ENCODE results near the gene DPYD.

DPYD gene

GRCh38 chr1:97806996-97807520, 113.8 kb downstream of the DPYD start:
- Histone ChIP-seq H3K4me3 (ENCODE audit: low read depth in 1 of 2, low read length in 2 of 2) (no peak overlapping the region), H3K27me3 (ENCODE audit: low read depth, low read length) (no peaks in the 10 kb centered on the region)

DNA sequence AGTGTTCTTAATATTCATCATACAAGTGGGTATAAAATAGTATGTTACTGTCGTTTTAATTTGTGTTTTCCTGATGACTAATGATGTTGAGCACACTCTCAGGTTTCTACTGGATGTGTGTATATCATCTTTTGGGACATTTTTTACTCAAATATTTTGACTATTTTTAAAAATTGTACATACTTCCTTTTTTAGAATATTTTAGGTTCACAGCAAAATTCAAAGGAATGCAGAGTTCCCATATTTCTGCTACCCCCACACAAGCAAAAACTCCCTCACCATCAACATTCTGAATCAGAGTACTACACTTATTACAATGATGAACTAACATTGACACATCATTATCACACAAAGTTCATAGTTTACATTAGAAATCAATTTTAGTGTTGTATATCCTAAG, 114.5 kb downstream of the DPYD start:
- H3K27me3 ChIP-seq (ENCODE audit: low read depth, low read length), result no peaks in the 10 kb centered on the region
- no peaks in the 10 kb centered on the region for H3K9me3 ChIP-seq (ENCODE audit: control insufficient read depth in 1 of 2, low read length in 2 of 2)
- no peak overlapping the region for H3K4me3 ChIP-seq (ENCODE audit: low read depth in 1 of 2, low read length in 2 of 2)
- H3K36me3 ChIP-seq (ENCODE audit: control insufficient read depth in 1 of 2, insufficient read depth in 2 of 2, low read length in 2 of 2), result no peaks in the 10 kb centered on the region
- no peak overlapping the region for H3K27ac ChIP-seq (ENCODE audit: low read length)
- H3K4me1 ChIP-seq (ENCODE audit: control insufficient read depth in 1 of 2, insufficient read depth in 2 of 2, low read length in 2 of 2), result no peaks in the 10 kb centered on the region

More at GRCh38 chr1:97806996-97807520, 113.8 kb downstream of the DPYD start:
- no peaks in the 10 kb centered on the region for H3K9me3 ChIP-seq (ENCODE audit: control insufficient read depth in 1 of 2, low read length in 2 of 2)
- no peak overlapping the region for H3K27ac ChIP-seq (ENCODE audit: low read length)
- H3K4me1 ChIP-seq (ENCODE audit: control insufficient read depth in 1 of 2, insufficient read depth in 2 of 2, low read length in 2 of 2), result no peaks in the 10 kb centered on the region
- H3K36me3 ChIP-seq (ENCODE audit: control insufficient read depth in 1 of 2, insufficient read depth in 2 of 2, low read length in 2 of 2), result no peaks in the 10 kb centered on the region

DNA sequence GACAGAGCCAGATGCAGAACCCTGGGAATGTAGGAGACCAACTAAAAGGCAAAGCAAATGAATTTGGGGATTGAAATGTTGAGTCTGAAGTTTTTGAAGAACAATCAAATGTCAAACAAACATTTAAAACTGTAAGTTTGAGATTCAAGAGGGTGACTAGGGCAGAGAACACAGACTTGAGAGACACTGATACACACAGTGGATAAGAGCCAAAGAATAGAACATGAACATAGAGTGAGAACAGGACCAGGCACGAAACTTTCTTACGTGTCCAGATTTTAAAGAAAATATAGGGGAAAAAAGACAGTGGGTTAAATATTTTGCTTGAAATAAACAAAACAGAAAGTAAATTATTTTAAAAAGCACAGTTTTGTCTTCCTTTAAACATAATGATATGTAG, 115.7 kb downstream of the DPYD start:
- Histone ChIP-seq H3K36me3 (ENCODE audit: control insufficient read depth in 1 of 2, insufficient read depth in 2 of 2, low read length in 2 of 2) (no peaks in the 10 kb centered on the region), H3K9me3 (ENCODE audit: control insufficient read depth in 1 of 2, low read length in 2 of 2) (no peaks in the 10 kb centered on the region), H3K4me1 (ENCODE audit: control insufficient read depth in 1 of 2, insufficient read depth in 2 of 2, low read length in 2 of 2) (no peaks in the 10 kb centered on the region), H3K27me3 (ENCODE audit: low read depth, low read length) (no peaks in the 10 kb centered on the region), H3K27ac (ENCODE audit: low read length) (no peak overlapping the region), H3K4me3 (ENCODE audit: low read depth in 1 of 2, low read length in 2 of 2) (no peak overlapping the region)

DNA sequence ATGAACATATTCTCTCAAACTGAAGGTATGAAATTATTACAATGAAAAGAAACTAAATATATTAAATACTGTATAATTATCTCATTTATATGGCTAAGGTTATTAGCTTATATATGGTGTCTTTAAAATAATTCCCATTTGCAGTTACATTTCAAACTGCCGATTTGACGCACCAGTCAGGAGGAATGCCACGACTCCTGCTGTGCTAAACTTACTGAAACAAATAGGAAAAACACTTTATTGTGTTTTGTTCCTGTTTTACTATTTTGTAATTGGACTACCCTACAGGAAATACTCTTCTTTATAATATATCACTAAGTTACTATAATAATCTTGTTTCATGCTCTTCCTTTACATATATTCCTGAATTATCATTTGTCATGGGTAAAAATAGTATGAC, 117.8 kb downstream of the DPYD start:
- H3K36me3 ChIP-seq (ENCODE audit: control insufficient read depth in 1 of 2, insufficient read depth in 2 of 2, low read length in 2 of 2), result no peaks in the 10 kb centered on the region
- H3K27ac ChIP-seq (ENCODE audit: low read length), result no peak overlapping the region
- peaks cover 0 to under 1% of the 10 kb centered on the region in 2 donors for H3K4me1 ChIP-seq (ENCODE audit: control insufficient read depth in 1 of 2, insufficient read depth in 2 of 2, low read length in 2 of 2)
- no peak overlapping the region for H3K4me3 ChIP-seq (ENCODE audit: low read depth in 1 of 2, low read length in 2 of 2)
- no peaks in the 10 kb centered on the region for H3K27me3 ChIP-seq (ENCODE audit: low read depth, low read length)
- H3K9me3 ChIP-seq (ENCODE audit: control insufficient read depth in 1 of 2, low read length in 2 of 2), result no peaks in the 10 kb centered on the region

GRCh38 chr1:97802011-97802410, 118.8 kb downstream of the DPYD start:
- no peak overlapping the region for H3K27ac ChIP-seq (ENCODE audit: low read length)
- H3K9me3 ChIP-seq (ENCODE audit: control insufficient read depth in 1 of 2, low read length in 2 of 2), result no peaks in the 10 kb centered on the region
- H3K4me3 ChIP-seq (ENCODE audit: low read depth in 1 of 2, low read length in 2 of 2), result no peak overlapping the region
- H3K27me3 ChIP-seq (ENCODE audit: low read depth, low read length), result no peaks in the 10 kb centered on the region
- H3K36me3 ChIP-seq (ENCODE audit: control insufficient read depth in 1 of 2, insufficient read depth in 2 of 2, low read length in 2 of 2), result no peaks in the 10 kb centered on the region
- peaks cover 5 to 8% of the 10 kb centered on the region in 2 donors for H3K4me1 ChIP-seq (ENCODE audit: control insufficient read depth in 1 of 2, insufficient read depth in 2 of 2, low read length in 2 of 2)

- Histone ChIP-seq H3K4me3 (ENCODE audit: low read depth in 1 of 2, low read length in 2 of 2) (no peak overlapping the region), H3K27ac (ENCODE audit: low read length) (no peak overlapping the region)
Observed at GRCh38 chr1:97797403-97798183, 123.2 kb downstream of the DPYD start.

GRCh38 chr1:97796711-97797110, 124.1 kb downstream of the DPYD start:
- no peaks in the 10 kb centered on the region for H3K9me3 ChIP-seq (ENCODE audit: control insufficient read depth in 1 of 2, low read length in 2 of 2)
- H3K36me3 ChIP-seq (ENCODE audit: control insufficient read depth in 1 of 2, insufficient read depth in 2 of 2, low read length in 2 of 2), result no peaks in the 10 kb centered on the region
- no peak overlapping the region for H3K27ac ChIP-seq (ENCODE audit: low read length)
- H3K4me1 ChIP-seq (ENCODE audit: control insufficient read depth in 1 of 2, insufficient read depth in 2 of 2, low read length in 2 of 2), result peaks cover 11 to 12% of the 10 kb centered on the region in 2 donors
- H3K27me3 ChIP-seq (ENCODE audit: low read depth, low read length), result no peaks in the 10 kb centered on the region
- no peak overlapping the region for H3K4me3 ChIP-seq (ENCODE audit: low read depth in 1 of 2, low read length in 2 of 2)

More at GRCh38 chr1:97797403-97798183, 123.2 kb downstream of the DPYD start:
- Histone ChIP-seq H3K27me3 (ENCODE audit: low read depth, low read length) (no peaks in the 10 kb centered on the region), H3K36me3 (ENCODE audit: control insufficient read depth in 1 of 2, insufficient read depth in 2 of 2, low read length in 2 of 2) (no peaks in the 10 kb centered on the region), H3K4me1 (ENCODE audit: control insufficient read depth in 1 of 2, insufficient read depth in 2 of 2, low read length in 2 of 2) (peaks cover 11 to 12% of the 10 kb centered on the region in 2 donors), H3K9me3 (ENCODE audit: control insufficient read depth in 1 of 2, low read length in 2 of 2) (no peaks in the 10 kb centered on the region)

DNA sequence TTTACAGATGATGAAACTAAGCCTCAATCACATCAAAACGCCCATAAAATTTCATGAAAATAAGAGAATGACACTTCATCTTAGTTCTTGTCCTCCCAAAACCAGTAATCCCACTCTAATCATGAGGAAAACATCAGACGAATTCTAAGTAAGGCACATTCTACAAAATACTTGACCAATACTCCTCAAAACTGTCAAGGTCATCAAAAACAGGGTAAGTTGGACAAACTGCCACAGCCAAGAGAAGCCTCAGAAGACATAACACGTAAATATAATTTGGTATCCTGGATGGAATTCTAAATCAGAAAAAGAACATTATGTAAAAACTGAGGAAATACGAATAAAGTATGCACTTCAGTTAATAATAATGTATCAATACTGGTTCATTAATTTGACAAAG, 128.2 kb downstream of the DPYD start:
- H3K4me1 ChIP-seq (ENCODE audit: control insufficient read depth in 1 of 2, insufficient read depth in 2 of 2, low read length in 2 of 2), result peaks cover 8 to 11% of the 10 kb centered on the region in 2 donors
- H3K9me3 ChIP-seq (ENCODE audit: control insufficient read depth in 1 of 2, low read length in 2 of 2), result no peaks in the 10 kb centered on the region
- H3K36me3 ChIP-seq (ENCODE audit: control insufficient read depth in 1 of 2, insufficient read depth in 2 of 2, low read length in 2 of 2), result no peaks in the 10 kb centered on the region
- no peak overlapping the region for H3K27ac ChIP-seq (ENCODE audit: low read length)
- no peak overlapping the region for H3K4me3 ChIP-seq (ENCODE audit: low read depth in 1 of 2, low read length in 2 of 2)
- no peaks in the 10 kb centered on the region for H3K27me3 ChIP-seq (ENCODE audit: low read depth, low read length)

DNA sequence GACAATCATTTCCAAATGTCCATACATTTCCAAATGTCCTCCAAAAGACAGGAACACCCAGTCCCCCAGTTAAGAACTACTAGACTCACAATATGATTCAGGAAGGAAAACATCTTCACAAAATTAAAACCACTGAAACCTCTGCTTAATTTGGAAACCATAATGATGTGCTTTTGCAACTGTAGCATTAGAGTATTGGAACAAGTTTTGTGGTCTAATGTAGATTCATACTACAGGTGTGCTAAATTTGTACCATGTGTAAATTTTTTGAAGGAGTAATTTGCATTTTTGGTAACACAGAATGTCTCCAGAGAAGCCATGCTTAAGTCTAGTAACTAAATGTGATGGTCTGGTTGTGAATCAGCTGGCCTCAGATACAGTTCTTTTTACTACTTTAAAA, 129.6 kb downstream of the DPYD start:
- Histone ChIP-seq H3K4me1 (ENCODE audit: control insufficient read depth in 1 of 2, insufficient read depth in 2 of 2, low read length in 2 of 2) (no peaks in the 10 kb centered on the region), H3K9me3 (ENCODE audit: control insufficient read depth in 1 of 2, low read length in 2 of 2) (no peaks in the 10 kb centered on the region), H3K27ac (ENCODE audit: low read length) (no peak overlapping the region), H3K36me3 (ENCODE audit: control insufficient read depth in 1 of 2, insufficient read depth in 2 of 2, low read length in 2 of 2) (no peaks in the 10 kb centered on the region), H3K4me3 (ENCODE audit: low read depth in 1 of 2, low read length in 2 of 2) (no peak overlapping the region), H3K27me3 (ENCODE audit: low read depth, low read length) (no peaks in the 10 kb centered on the region)

DNA sequence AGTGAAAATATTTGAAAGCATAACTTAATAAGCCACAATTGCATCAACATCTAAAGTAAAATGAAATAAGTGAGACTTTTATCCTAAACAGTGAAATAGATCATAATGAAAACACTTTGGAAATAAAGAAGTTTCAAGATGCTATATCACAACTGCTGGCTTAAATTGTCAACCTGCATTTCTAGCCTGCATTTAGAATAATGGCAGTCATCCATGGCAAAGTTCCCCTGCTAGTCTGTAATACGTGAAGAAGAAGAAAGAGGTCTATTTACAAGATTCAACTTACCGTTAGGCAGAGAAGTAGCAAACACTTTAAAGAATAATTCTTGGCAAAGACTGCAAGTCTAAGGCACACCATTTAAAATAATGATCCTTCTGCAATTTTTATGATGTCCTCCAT, 133.6 kb downstream of the DPYD start:
- no peak overlapping the region for H3K4me3 ChIP-seq (ENCODE audit: low read depth in 1 of 2, low read length in 2 of 2)

DNA sequence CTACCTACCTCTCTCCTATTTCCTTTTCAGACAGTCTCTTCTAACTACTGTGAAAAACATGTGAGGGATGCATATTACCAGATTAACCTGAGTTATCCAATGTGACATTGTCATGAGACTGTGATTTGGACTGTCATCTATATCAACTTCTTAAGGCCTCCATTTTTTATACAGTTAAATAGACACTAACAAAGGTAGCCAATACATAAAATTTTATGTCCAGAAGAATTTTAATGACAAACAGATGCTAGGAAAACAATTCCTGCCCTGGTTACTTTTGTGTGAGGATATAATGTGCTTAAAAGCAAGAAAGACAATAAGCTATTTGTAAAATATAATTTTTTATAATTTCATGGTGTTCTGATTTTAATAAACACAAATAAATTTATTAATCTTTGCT, 136.2 kb downstream of the DPYD start:
- no peaks in the 10 kb centered on the region for H3K9me3 ChIP-seq (ENCODE audit: control insufficient read depth in 1 of 2, low read length in 2 of 2)
- no peaks in the 10 kb centered on the region for H3K27me3 ChIP-seq (ENCODE audit: low read depth, low read length)
- H3K27ac ChIP-seq (ENCODE audit: low read length), result no peak overlapping the region
- H3K4me3 ChIP-seq (ENCODE audit: low read depth in 1 of 2, low read length in 2 of 2), result no peak overlapping the region
- H3K36me3 ChIP-seq (ENCODE audit: control insufficient read depth in 1 of 2, insufficient read depth in 2 of 2, low read length in 2 of 2), result no peaks in the 10 kb centered on the region
- H3K4me1 ChIP-seq (ENCODE audit: control insufficient read depth in 1 of 2, insufficient read depth in 2 of 2, low read length in 2 of 2), result no peaks in the 10 kb centered on the region

More for the DNA sequence above, 133.6 kb downstream of the DPYD start:
- Histone ChIP-seq H3K27ac (ENCODE audit: low read length) (no peak overlapping the region), H3K27me3 (ENCODE audit: low read depth, low read length) (no peaks in the 10 kb centered on the region), H3K4me1 (ENCODE audit: control insufficient read depth in 1 of 2, insufficient read depth in 2 of 2, low read length in 2 of 2) (no peaks in the 10 kb centered on the region), H3K9me3 (ENCODE audit: control insufficient read depth in 1 of 2, low read length in 2 of 2) (no peaks in the 10 kb centered on the region), H3K36me3 (ENCODE audit: control insufficient read depth in 1 of 2, insufficient read depth in 2 of 2, low read length in 2 of 2) (no peaks in the 10 kb centered on the region)

DNA sequence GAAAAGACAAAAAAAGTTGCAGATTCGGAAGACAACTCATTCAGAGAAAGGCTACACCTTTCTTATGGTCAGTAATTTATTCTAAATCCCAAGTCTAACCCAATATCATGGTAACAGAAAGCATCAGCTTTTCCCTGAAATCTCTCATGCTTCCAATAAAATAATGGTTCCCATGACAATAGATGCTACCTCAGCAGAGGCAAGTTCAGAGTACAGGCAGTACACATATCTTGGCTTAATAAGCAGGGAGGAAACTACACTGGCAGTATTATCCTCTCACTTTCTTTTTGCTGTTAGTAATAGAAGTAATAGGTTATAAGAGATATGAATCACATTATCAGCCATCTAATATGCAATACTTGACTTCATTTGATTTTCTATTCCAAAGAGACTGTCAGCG, 137.1 kb downstream of the DPYD start:
- no peaks in the 10 kb centered on the region for H3K36me3 ChIP-seq (ENCODE audit: control insufficient read depth in 1 of 2, insufficient read depth in 2 of 2, low read length in 2 of 2)
- H3K27me3 ChIP-seq (ENCODE audit: low read depth, low read length), result no peaks in the 10 kb centered on the region
- no peak overlapping the region for H3K27ac ChIP-seq (ENCODE audit: low read length)
- no peak overlapping the region for H3K4me3 ChIP-seq (ENCODE audit: low read depth in 1 of 2, low read length in 2 of 2)
- H3K4me1 ChIP-seq (ENCODE audit: control insufficient read depth in 1 of 2, insufficient read depth in 2 of 2, low read length in 2 of 2), result no peaks in the 10 kb centered on the region
- no peaks in the 10 kb centered on the region for H3K9me3 ChIP-seq (ENCODE audit: control insufficient read depth in 1 of 2, low read length in 2 of 2)

Data from muscle layer of duodenum (tissue), 2 donors.